Measurements from ENCODE around the gene CAPRIN2.

Gene CAPRIN2

DNA sequence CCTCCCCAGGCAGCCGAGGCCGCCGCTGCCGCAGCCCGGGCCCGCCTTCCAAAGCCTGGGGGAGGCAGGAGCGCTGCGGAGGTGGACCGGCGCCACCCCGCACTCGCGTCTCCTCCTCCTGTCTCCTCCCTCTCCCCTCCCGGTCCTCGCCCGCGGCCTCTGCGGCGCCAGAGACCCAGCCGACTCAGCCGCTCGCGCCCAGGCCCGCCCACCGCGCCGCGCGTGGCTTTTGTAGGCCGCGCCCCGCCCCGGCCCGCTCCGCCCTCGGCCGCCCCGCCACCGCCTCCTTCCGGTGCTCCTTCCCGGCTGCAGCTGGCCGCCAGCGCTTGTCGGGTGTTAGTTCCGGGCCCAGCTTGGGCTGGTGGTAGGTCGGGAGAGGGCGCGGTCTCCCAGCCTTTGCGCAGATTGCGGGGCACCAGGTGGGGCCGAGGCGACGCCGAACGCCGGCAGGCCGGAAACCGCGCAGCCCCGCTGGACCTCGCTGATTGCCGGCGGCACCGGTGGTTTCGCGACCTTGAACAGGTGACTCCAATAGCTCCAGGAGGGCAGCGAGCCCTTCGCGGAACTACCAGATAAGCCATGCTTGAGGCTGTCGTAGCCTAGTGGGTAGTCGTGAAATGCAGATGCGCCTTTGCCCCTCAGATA lies at the start of gene CAPRIN2:
TSS of gene CAPRIN2 (minus strand) at position 202 of the 645 bp plus-strand sequence. CDS start 1,431 bp downstream, outside the sequence.
- peak; percentile 94 to 97 for DNase-seq

- no peak for DNase-seq
Observed at GRCh38 chr12:30797689-30798088, 42.9 kb upstream of the CAPRIN2 start.

GRCh38 chr12:30796891-30797371 lies 42.2 kb upstream of the CAPRIN2 start:
- DNase-seq: no peak

DNA sequence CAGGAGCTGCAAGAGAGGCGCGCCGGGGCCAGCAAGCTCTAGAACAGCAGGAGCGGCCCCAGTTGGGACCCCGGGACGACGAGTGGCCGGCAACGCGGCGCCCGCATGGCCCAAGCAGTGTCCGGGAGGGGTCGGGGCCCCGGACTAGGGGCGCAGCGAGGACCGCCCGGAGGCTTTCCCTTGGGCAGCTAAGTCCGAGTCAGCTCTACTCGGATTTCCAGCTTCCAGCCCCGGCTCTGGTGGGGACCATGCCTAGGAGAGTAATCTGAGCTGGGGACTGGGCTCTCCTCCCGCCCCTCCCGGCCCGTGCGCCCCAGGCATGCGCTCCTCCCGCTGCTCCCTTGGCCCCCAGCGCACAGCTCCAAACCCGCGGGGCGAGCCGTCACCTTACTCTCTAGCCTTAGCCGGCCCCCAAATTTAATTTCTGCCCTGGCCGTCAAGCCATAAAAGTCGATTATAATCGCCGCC lies 41.6 kb upstream of the CAPRIN2 start:
- no peak for DNase-seq

DNA sequence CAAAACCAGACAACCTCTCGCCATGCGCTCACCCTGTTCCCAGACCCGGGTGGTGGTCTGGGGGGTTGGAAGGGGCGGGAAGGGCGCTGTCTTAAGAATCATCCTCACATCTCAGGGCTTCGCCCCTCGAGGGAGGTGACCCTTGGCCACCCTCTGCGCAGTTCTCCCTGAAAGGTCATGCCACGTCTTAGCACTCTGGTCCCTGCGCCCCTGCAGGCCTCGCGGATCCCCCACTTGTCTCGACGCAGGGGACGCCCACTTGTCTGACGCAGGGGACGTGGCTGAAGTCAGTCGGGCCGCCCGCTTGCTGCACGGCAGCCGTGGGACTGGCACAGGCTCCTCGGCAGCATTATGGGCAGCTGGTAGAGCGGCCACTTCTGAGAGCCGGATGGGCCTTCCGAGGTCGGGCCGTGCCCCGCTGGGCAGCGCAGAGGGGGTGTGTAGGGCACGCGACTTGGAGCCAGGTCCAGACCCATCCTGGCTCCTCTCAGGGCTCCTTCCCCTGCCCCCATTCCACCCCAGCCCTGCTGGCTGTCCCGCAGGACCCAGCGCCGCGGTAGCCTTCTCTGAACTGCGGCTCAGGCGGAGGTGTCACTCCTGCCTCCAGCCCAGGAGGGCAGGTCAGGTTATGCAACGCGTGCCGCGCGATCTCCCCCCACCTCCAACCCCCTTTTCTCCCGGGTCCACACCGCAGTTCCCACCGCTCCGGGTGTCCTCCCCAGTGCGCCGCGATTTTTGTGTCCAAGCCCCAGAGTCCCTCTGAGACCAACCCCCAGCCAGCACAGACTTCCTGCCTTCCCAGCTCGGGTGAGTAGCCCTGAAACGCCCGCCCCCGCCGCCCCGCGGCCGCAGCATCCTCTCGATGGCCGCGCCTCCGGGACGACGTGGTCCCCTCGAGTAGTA lies 40.9 kb upstream of the CAPRIN2 start:
- peak; percentile 82 to 84 for DNase-seq

DNA sequence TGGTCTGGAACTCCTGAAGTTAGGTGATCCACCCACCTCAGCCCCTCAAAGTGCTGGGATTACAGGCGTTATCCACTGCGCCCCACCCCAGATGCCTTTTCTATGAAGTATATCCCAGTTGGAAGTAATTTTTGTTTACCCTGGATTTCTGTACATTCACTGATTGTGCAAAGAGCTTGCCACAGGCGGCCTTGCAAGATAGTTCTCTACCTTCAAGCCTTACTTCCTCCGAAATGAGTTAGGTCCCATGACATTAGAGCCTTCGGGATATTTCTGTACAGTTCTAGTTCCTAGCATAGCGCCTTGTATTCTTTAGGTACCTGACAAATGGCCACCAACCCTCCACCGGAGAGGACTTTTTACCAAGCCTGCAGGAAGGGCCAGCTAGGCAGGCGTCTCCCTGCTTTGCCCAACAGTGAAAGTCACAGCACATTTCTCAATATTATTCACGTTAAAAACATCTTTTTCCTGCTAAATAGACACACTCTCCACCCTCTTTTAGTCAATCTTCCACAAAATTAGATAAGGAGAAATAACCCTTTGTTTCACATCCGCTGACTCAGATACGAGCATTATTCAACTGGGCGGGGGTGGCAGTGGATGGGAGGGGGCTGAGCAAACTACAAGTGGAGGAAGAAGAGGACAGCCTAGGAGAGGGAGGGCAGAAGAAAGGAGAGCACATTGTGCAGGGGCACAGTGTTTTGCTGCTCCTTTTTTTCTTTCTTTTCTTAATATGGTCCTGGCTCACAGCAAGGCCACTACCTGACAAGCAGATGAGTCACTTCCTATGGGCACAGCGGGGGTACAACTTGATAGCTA lies 40.0 kb upstream of the CAPRIN2 start:
- DNase-seq: peak in 1 of 2 experiments; percentile 49

- DNase-seq: no peak
Observed at GRCh38 chr12:30794020-30794419, 39.3 kb upstream of the CAPRIN2 start.

- DNase-seq: no peak
Observed at GRCh38 chr12:30792648-30793499, 38.1 kb upstream of the CAPRIN2 start.

DNA sequence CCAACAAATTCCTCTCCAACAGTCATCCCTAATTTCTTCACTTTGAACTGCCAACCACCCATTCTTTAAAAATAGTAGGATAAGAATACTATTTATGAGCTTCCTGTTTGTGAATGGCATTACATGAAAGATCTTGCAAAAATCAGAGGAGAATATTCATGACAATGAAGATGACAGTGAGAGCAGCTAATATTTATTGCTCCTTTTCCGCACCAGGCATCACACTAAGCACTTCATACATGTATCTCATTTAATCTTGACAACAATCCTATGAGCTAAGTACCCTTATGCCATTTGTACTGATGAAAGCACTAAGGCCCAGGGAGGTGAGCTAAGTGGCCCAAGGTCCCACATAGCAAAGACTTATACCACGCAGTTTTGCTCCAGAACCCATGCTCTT lies 37.3 kb upstream of the CAPRIN2 start:
- no peak for DNase-seq

DNA sequence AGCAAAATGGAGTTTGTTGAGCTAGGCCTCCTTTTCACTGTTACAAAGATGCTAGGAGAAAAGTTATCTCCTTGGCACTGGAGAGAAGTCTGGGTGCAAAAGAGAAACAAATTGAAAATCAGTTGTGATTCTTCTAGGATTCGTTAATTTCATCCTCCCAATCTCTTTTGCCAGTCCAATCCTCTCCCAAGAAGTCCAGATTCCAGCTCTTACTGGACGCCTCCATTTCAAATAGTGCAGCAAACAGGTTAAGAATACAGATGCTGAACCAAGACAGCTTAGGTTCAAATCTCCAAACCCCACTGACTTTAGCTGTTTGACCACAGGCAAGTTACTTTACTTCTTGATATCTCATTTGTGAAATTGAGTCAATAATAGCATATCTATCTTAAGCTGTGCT lies 34.0 kb upstream of the CAPRIN2 start:
- DNase-seq: no peak

DNA sequence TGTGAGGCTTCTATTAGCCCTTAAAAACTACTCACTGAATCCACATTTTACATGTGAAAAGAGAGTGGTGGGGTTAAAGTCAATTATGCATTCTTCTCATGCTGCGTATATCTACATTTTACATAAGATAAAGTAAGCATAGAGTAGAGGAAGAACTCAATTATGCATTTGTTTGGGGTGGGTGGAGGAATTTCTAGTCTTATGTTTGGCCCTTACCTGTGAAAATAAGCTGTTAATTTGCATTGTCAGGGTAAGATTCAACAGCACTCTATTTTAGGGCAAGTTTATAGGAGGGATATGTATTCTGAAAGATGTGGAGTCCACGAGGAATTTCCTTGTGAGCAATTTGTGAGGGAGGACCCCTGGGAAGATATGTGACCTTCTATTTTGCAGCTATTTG lies 30.9 kb upstream of the CAPRIN2 start:
- no peak for DNase-seq

GRCh38 chr12:30784508-30784907 lies 29.8 kb upstream of the CAPRIN2 start:
- no peak for DNase-seq

GRCh38 chr12:30783946-30784345 lies 29.2 kb upstream of the CAPRIN2 start:
- no peak for DNase-seq

DNA sequence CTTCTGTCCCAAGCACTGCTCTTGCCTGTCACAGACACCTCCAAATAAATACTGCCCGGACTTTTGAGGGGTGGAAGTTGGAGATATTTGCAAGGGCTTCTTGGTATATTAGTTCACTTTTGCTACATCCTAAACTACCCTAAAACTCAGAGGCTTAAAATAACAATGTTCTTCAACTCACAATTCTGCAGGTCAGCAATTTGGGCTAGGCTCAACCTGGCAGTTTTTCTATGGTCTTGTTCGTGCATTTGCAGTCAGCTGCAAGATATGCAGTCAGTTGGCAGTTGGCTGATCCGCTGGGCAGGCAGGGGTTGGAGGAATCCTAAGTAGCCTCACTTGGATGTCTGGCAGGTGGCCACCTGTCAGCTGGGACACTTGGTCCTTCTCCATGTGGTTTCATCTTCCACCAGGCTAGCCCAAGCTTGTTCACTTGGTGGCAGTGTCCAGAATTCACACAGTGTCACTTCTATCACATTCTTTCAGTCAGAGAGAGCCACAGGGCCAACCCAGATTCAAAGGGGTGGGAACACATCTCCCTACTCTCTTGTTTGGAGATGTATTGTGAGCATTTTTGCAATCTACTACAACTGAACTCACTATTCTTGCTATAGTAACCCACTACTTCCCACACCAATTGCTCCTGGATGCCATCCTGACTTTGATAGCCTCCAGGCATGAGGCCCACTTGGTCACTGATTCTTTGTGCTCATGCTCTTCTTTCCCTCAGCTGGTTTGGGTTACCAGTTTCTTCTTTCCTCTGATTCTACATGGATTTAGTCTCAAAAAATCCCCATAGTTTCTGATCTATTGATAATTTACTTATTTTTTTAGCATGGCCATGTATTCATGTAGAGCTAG lies 27.8 kb upstream of the CAPRIN2 start:
- DNase-seq: no peak

DNA sequence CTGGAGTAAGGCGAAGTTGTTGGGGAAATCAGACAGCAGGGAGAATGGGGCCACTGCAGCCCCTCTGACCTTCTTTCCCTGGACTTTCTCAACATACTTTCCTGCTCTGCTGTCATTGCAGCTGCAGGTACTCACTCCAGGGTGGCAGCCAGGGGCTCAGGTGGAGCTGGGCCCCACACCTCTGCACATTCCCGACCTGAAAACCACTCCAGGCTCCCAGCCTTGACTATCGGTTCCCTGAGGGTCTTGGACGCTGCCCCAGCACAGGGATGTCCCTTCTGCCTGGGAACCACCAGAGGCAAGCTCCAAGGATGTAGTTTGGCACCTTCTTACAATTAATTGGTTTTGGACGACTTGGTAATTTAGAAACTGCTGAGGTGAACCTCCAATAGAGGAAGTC lies 24.8 kb upstream of the CAPRIN2 start:
- DNase-seq: no peak

- DNase-seq: no peak
Observed at GRCh38 chr12:30779178-30779577, 24.4 kb upstream of the CAPRIN2 start.

DNA sequence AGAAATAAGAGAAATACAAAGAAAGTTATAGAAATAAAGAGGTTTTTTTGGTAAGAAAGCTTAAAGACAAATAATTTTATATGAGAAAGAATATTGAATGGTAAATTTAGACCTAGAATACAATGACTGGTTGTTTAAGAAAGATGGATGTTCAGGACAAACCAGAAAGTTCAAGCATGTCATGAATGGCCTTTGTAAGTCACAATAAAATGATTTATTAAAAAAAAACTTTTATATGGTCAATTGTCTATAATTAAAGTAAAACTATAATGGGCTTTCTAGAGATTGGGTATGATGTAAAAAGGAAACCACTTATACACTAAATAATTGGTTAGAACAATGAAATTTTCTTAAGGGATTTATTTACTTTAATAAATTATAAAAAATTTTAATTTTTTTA lies 19.8 kb upstream of the CAPRIN2 start:
- DNase-seq: no peak

GRCh38 chr12:30769802-30770201 lies 15.1 kb upstream of the CAPRIN2 start:
- no peak for DNase-seq

GRCh38 chr12:30764251-30764650 lies 9.5 kb upstream of the CAPRIN2 start:
- no peak for DNase-seq

- DNase-seq: no peak
Observed at GRCh38 chr12:30763053-30763452, 8.3 kb upstream of the CAPRIN2 start.

- DNase-seq: no peak
Observed at GRCh38 chr12:30761730-30762129, 7.0 kb upstream of the CAPRIN2 start.
